ENCODE data around the gene AGTRAP. TPM values are rescaled to one million over a fixed set of nuclear protein-coding genes. Genes with fewer than 3 reads are reported as not detected.

The AGTRAP gene
- total RNA-seq, 1 experiment from 2014 or later, result 57.0 TPM

DNA sequence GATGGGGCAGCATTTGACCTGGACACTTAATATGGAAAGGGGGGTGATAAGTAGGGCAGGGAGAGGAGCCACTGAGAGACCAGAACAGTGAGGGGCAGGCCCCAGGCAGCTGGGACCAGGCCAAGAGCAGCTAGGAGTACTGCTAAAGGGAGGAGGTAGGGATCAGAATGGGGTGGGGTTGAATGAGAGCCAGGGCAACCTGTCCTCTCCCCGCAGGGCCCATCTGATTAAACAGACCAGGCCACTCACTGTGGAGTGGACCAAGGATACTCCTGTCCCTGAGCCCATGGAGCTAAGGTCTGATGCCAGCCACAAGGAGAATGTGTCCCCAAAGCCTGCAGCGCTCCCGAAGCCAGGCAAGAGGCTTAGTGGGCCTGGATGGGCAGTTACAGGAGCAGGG lies 28.2 kb downstream of the AGTRAP start:
- POLR2A ChIA-PET, result no interaction called here
- TF ChIP-seq SIN3A (IDR thresholded peaks at IDR 0.05; ENCODE audit: borderline replicate concordance, insufficient read depth, low read depth, low read length), result no peak
- no TSS peak for BruUV-seq (replicated peaks)

DNA sequence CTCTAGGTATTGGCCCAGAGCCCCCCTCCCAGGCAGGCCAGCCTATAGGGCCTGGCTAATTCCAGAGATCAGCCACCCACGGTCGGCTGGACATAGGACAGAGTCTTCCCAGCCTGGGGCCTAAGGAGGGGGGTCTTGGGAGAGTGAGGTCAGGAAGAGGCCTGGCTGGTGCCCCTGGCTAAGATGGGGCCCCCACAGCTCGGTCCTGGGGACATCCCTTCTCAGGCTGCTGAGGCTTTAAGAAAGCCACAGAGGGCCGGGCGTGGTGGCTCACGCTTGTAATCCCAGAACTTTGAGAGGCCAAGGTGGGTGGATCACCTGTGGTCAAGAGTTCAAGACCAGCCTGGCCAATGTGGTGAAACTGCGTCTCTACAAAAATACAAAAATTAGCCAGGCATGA lies 28.6 kb downstream of the AGTRAP start:
- ATAC-seq (no peak), DNase-seq (ENCODE audit: low read depth, low spot score) (no peak)
- H3K9me3 ChIP-seq (ENCODE audit: control insufficient read depth, insufficient read depth, low read depth, low read length), result no peaks in the 10 kb centered on the region
- no peaks in the 10 kb centered on the region for H3K27me3 ChIP-seq (ENCODE audit: control insufficient read depth, insufficient read depth, low read length)
- in situ Hi-C loops (cut with HindIII; ENCODE audit: low pct_unique_long_range_greater_than_20kb, low sequenced_read_pairs) (no loop called here), intact Hi-C loops (cut with micrococcal nuclease; ENCODE audit: unreplicated experiment) (no loop called here)
- no peaks in the 10 kb centered on the region for H3K36me3 ChIP-seq (ENCODE audit: control insufficient read depth, insufficient read depth, low read length)
- no TSS peak for BruUV-seq (replicated peaks)
- ChIA-PET CTCF (interaction anchor here (0.7 kb wide), 1 partner anchor 60 kb away, joined by 3 read pairs; no protein-coding TSS in a partner anchor), POLR2A (no interaction called here)
- no peak overlapping the region for H3K4me3 ChIP-seq (ENCODE audit: low read depth in 2 of 2, low read length in 2 of 2)
- H3K27ac ChIP-seq (ENCODE audit: low read length), result no peak overlapping the region
- no peaks in the 10 kb centered on the region for H3K4me1 ChIP-seq (ENCODE audit: control insufficient read depth, insufficient read depth, low read length)
- no peak for TF ChIP-seq SIN3A (IDR thresholded peaks at IDR 0.05; ENCODE audit: borderline replicate concordance, insufficient read depth, low read depth, low read length)

More for the DNA sequence above, 28.2 kb downstream of the AGTRAP start:
- no peaks in the 10 kb centered on the region for H3K9me3 ChIP-seq (ENCODE audit: control insufficient read depth, insufficient read depth, low read depth, low read length)
- no peaks in the 10 kb centered on the region for H3K4me1 ChIP-seq (ENCODE audit: control insufficient read depth, insufficient read depth, low read length)
- no peaks in the 10 kb centered on the region for H3K36me3 ChIP-seq (ENCODE audit: control insufficient read depth, insufficient read depth, low read length)
- in situ Hi-C loops (cut with HindIII; ENCODE audit: low pct_unique_long_range_greater_than_20kb, low sequenced_read_pairs), result no loop called here
- no peak overlapping the region for H3K27ac ChIP-seq (ENCODE audit: low read length)
- CTCF ChIA-PET, result interaction anchor here (0.5 kb wide), 1 partner anchor 286 kb away, joined by 3 read pairs; no protein-coding TSS in a partner anchor
- no peak overlapping the region for H3K4me3 ChIP-seq (ENCODE audit: low read depth in 2 of 2, low read length in 2 of 2)
- DNase-seq (ENCODE audit: low read depth, low spot score) (no peak), ATAC-seq (peak; percentile 44)
- no peaks in the 10 kb centered on the region for H3K27me3 ChIP-seq (ENCODE audit: control insufficient read depth, insufficient read depth, low read length)
- intact Hi-C loops (cut with micrococcal nuclease; ENCODE audit: unreplicated experiment), result no loop called here

DNA sequence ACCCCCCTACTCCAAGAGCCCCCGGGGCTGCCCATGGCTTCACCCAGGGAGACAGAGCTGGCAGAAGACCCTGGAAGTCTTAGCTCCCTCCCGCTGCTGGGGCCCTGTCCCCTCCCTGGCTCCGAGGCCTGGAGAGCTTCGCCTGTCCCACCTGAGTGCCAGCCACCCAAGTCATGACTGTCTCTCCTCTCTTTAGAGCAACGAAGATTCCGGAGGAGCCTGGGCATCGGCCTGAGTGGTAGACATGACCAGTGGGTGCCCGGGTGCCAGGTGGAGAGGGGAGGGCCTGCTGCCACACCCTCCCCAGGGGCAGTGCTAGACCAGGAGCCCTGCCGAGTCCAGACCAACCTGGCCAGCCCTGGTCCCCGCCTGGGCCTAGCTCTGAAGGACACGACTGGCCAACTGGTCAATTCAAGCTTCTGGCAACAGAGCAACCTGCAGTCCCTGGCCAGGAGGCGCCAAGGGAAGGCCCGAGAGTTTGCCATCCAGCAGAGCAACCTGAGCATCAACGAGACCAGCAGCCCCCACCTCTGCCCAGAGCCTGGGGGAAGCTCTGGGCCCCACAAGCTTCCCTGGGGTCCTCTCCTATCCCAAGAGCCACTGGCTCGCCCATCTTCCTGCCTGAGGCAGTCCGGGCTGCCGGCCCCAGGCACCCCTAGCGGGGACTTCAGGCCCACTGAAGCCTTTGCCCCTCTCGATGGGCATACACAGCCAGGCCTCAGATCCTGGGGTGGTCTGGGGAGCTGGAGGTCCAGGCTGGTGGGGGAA lies 29.9 kb downstream of the AGTRAP start:
- CTCF ChIA-PET, result interaction anchor here (0.6 kb wide), 1 partner anchor 30 kb away, joined by 3 read pairs; the partner anchor contains the start of gene AGTRAP
- H3K36me3 ChIP-seq (ENCODE audit: control insufficient read depth, insufficient read depth, low read length), result no peaks in the 10 kb centered on the region
- DNase-seq (ENCODE audit: low read depth, low spot score) (no peak), ATAC-seq (no peak)
- intact Hi-C loops (cut with micrococcal nuclease; ENCODE audit: unreplicated experiment), result no loop called here
- H3K27me3 ChIP-seq (ENCODE audit: control insufficient read depth, insufficient read depth, low read length), result no peaks in the 10 kb centered on the region
- no TSS peak for BruUV-seq (replicated peaks)
- POLR2A ChIA-PET, result interaction anchor here (0.5 kb wide), 1 partner anchor 70 kb away, joined by 4 read pairs; no protein-coding TSS in a partner anchor
- no peaks in the 10 kb centered on the region for H3K9me3 ChIP-seq (ENCODE audit: control insufficient read depth, insufficient read depth, low read depth, low read length)
- no peak overlapping the region for H3K4me3 ChIP-seq (ENCODE audit: low read depth in 2 of 2, low read length in 2 of 2)
- no peak for TF ChIP-seq TCF7L2 (IDR thresholded peaks at IDR 0.05; ENCODE audit: low read depth, low read length)
- no peak for TF ChIP-seq POLR2AphosphoS5 (IDR thresholded peaks at IDR 0.05; ENCODE audit: low read depth, low read length)
- TF ChIP-seq, protein P1, sequence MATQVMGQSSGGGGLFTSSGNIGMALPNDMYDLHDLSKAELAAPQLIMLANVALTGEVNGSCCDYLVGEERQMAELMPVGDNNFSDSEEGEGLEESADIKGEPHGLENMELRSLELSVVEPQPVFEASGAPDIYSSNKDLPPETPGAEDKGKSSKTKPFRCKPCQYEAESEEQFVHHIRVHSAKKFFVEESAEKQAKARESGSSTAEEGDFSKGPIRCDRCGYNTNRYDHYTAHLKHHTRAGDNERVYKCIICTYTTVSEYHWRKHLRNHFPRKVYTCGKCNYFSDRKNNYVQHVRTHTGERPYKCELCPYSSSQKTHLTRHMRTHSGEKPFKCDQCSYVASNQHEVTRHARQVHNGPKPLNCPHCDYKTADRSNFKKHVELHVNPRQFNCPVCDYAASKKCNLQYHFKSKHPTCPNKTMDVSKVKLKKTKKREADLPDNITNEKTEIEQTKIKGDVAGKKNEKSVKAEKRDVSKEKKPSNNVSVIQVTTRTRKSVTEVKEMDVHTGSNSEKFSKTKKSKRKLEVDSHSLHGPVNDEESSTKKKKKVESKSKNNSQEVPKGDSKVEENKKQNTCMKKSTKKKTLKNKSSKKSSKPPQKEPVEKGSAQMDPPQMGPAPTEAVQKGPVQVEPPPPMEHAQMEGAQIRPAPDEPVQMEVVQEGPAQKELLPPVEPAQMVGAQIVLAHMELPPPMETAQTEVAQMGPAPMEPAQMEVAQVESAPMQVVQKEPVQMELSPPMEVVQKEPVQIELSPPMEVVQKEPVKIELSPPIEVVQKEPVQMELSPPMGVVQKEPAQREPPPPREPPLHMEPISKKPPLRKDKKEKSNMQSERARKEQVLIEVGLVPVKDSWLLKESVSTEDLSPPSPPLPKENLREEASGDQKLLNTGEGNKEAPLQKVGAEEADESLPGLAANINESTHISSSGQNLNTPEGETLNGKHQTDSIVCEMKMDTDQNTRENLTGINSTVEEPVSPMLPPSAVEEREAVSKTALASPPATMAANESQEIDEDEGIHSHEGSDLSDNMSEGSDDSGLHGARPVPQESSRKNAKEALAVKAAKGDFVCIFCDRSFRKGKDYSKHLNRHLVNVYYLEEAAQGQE (IDR thresholded peaks at IDR 0.05; ENCODE audit: insufficient read depth in 1 of 2, low read depth in 2 of 2, low read length in 1 of 2), result no peak
- TF ChIP-seq, protein P2, sequence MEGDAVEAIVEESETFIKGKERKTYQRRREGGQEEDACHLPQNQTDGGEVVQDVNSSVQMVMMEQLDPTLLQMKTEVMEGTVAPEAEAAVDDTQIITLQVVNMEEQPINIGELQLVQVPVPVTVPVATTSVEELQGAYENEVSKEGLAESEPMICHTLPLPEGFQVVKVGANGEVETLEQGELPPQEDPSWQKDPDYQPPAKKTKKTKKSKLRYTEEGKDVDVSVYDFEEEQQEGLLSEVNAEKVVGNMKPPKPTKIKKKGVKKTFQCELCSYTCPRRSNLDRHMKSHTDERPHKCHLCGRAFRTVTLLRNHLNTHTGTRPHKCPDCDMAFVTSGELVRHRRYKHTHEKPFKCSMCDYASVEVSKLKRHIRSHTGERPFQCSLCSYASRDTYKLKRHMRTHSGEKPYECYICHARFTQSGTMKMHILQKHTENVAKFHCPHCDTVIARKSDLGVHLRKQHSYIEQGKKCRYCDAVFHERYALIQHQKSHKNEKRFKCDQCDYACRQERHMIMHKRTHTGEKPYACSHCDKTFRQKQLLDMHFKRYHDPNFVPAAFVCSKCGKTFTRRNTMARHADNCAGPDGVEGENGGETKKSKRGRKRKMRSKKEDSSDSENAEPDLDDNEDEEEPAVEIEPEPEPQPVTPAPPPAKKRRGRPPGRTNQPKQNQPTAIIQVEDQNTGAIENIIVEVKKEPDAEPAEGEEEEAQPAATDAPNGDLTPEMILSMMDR (IDR thresholded peaks at IDR 0.05), result no peak
- no peak for TF ChIP-seq SIN3A (IDR thresholded peaks at IDR 0.05; ENCODE audit: borderline replicate concordance, insufficient read depth, low read depth, low read length)
- H3K4me1 ChIP-seq (ENCODE audit: control insufficient read depth, insufficient read depth, low read length), result no peaks in the 10 kb centered on the region
- in situ Hi-C loops (cut with HindIII; ENCODE audit: low pct_unique_long_range_greater_than_20kb, low sequenced_read_pairs), result no loop called here
- no peak overlapping the region for H3K27ac ChIP-seq (ENCODE audit: low read length)

Data from Panc1 (cell line).